ENCODE measurements around the gene OR51F1.
"Not testable (repeated sequence)": the region's sequence is repeated elsewhere in the genome, so short reads cannot be mapped to it uniquely, and the experiment has no call there.

OR51F1 gene

GRCh38 chr11:4769838-4770237, at the start of gene OR51F1:
Gene OR51F1, minus strand, starts transcription at chr11:4769938. Its CDS starts 0 bp downstream, at chr11:4769938.
- DNase-seq = no peak

- no peak for DNase-seq
These were observed 39.5 kb upstream of the OR51F1 start for GRCh38 chr11:4809246-4809645.

- no peak for DNase-seq
These were observed 38.7 kb upstream of the OR51F1 start for GRCh38 chr11:4808476-4808875.

GRCh38 chr11:4804280-4804679, 34.5 kb upstream of the OR51F1 start, which contains the start of gene OR52R1:
Gene OR52R1, minus strand, starts transcription at chr11:4804380. Its CDS starts 0 bp downstream, at chr11:4804380.
- DNase-seq = no peak

GRCh38 chr11:4801316-4801715, 31.6 kb upstream of the OR51F1 start:
- not testable (repeated sequence) for DNase-seq

GRCh38 chr11:4798427-4799183, 28.9 kb upstream of the OR51F1 start:
- no peak for DNase-seq

- DNase-seq = no peak
These were observed 27.5 kb upstream of the OR51F1 start for GRCh38 chr11:4797206-4797605.

- no peak for DNase-seq
These were observed 12.7 kb upstream of the OR51F1 start for GRCh38 chr11:4782454-4782853.

GRCh38 chr11:4768094-4768493, 1.6 kb downstream of the OR51F1 start:
- no peak for DNase-seq

GRCh38 chr11:4766420-4767043, 3.2 kb downstream of the OR51F1 start:
- no peak for DNase-seq

GRCh38 chr11:4763096-4763495, 6.6 kb downstream of the OR51F1 start:
- DNase-seq = no peak

- DNase-seq = no peak
These were observed 18.5 kb downstream of the OR51F1 start for GRCh38 chr11:4751201-4751600.

- no peak for DNase-seq
These were observed 21.3 kb downstream of the OR51F1 start for GRCh38 chr11:4748438-4748837.

- DNase-seq = no peak
These were observed 29.0 kb downstream of the OR51F1 start for GRCh38 chr11:4740735-4741134.

- no peak for DNase-seq
These were observed 42.6 kb downstream of the OR51F1 start for GRCh38 chr11:4727171-4727570.

- DNase-seq = not testable (repeated sequence)
These were observed 46.9 kb downstream of the OR51F1 start for GRCh38 chr11:4722616-4723534.

Data from DMS153 (cell line).